GF-D8 (cell line): ENCODE measurements around the gene PEX1.
A peak's percentile ranks its signal among the peaks of the same experiment; 100 is the strongest.
"Not testable (repeated sequence)": the region's sequence is repeated elsewhere in the genome, so short reads cannot be mapped to it uniquely, and the experiment has no call there.

Experiments
- DNase-seq: peaks from one replicate; lab custom pipeline; 2025; lab: John Stamatoyannopoulos, UW

Gene PEX1

DNA sequence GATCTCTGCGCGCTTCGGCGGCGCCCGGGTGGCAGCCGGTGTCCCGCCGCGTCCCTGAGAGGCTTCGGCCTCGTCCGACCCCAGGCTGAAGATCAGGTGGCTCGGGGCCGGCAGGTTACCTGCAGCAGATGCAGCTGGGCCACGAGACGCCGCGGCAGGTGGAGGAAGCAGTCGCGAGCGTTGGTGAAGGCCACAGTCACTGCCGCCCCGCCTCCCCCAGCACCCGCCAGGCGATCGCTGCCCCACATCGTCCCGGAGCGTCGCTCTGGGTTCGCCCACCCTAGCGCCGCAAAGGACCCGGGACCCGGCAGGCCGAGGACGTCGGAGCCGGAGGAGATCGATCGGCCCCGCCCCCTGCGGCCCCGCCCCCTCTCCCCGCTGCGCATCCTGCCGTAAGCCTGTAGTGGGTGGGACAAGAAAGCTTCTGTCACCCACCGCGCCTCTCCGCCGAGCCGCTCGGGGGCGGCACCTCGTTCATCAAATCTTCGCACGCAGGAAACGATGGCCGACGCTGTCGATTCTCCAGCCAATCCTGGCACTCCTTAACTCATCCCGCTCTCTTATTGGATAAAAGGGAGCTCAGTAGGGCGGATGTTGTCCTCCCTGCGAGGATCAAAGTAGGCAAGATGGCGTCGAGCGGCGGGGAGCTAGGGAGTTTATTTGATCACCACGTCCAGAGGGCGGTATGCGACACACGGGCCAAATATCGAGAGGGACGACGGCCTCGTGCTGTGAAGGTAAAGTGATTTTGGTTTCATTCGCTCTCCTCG lies at the start of gene PEX1, which contains the start of gene RBM48:
PEX1 (minus strand) TSS at position 333 of the 770 bp plus-strand sequence; CDS start at position 248, 85 bp downstream.
RBM48 (plus strand) TSS at position 608 of the 770 bp plus-strand sequence; CDS start at position 627, 19 bp downstream.
- peak; percentile 99 for DNase-seq

DNA sequence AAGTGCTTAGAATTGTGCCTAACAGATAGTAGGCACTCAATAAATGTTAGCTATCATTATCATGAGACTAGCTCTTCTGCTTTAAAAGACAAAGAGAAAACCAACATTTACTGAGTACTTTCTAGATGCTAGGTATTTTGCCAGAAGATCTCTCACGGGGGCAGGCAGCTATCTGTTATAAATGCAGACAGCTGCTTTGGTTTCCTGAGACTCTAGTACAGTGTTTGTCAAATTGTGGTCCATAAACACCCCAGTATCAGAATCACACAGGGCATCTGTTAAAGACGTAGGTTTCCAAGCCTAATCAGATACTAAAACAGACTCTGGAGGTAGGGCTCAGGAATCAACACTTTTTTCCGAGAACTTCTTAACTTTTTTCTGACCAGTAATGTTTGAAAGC lies 48.0 kb upstream of the PEX1 start:
- DNase-seq, result no peak

DNA sequence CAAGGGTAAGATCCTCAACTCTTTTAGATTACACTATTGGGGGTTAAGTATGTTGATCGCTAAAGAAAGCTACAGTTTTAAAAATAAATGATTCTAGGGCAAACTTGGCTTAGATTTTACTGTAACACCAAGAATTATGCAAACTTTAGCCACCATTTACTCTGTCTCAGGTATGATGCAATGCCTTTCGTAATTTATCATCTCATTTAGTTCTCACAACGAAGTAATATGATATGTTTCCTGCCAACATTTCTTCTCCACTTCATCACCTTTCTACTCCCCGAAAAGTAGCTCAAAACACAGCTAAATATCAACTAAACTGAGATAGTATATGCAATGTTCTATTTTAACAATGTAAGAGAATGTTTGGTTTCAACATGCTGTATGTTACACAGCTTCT lies 40.8 kb upstream of the PEX1 start:
- DNase-seq, result peak; percentile 38

DNA sequence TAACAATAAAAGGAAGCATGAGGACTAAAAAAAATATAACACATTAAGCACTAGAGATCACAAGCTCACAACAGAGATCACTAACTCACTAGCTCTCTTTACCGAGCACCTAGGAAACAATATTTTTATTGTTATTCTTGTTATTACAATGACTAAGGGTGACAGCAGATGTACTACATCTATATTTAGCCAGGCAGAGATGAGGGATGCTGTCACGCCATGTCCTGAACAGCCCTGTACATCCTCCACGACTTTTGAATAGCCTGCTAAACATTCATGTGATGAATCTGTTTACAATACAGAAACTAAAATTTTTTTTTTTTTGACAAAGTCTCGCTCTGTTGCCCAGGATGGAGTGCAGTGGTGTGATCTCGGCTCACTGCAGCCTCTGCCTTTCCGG lies 39.1 kb upstream of the PEX1 start:
- no peak for DNase-seq

DNA sequence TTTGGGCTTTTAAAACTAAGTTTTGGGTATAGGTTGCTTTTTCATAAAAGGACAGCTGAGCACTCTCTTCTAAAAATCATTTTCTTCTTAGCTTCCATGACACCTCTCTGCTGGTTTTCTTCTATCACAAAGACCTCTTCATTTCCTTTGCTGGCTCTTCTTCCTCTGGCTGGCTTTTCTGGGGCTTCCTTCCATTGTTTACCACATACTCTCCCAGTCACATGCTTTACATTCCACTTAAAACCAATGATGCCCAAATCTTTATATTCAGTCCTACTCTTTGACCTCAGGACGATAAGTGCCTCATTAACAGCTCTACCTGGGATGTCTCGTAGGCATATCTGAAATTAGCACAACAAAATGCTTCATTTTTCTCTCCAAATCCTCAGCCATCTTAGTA lies 35.0 kb upstream of the PEX1 start:
- DNase-seq, result no peak

DNA sequence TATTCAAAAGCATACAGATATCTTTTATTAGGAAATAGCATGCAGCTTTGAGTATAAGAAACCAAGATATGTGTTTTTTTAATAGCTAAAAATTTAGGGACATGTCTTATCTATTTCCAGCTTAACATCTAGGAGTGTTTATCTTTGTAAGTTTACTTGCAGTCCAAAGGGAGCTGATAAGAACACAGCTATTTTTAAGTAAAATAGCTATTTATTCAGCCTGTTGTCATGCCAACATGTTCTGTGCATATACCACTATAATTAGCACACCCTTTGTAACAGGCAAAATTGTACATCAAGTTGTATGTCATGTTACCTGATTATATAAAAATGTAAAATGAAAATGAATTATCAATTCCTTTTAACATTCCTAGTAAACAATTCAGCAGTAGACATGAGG lies 32.3 kb upstream of the PEX1 start:
- DNase-seq, result no peak

DNA sequence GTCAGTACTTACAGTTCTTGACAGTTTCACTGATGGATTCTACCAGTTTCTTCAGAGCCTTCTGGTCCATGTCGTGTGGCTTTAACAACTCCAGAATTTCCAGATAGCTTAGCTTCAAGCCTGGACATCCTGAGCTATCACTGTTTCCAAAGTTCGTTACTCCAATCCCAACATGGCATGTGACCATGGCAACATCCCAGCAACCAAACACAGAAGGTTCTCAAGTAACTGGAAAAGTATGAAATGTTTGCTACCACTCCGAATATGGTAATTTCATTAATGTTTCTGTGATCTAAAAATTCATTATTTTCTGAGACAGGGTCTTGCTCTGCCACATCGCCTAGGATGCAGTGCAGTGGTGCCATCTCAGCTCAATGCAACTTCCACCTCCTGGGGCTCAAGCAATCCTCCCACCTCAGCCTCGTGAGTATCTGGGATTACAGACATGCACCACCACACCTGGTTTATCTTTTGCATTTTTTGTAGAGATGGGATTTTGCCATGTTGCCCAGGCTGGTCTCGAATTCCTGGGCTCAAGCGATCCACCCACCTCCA lies 29.6 kb upstream of the PEX1 start:
- no peak for DNase-seq

DNA sequence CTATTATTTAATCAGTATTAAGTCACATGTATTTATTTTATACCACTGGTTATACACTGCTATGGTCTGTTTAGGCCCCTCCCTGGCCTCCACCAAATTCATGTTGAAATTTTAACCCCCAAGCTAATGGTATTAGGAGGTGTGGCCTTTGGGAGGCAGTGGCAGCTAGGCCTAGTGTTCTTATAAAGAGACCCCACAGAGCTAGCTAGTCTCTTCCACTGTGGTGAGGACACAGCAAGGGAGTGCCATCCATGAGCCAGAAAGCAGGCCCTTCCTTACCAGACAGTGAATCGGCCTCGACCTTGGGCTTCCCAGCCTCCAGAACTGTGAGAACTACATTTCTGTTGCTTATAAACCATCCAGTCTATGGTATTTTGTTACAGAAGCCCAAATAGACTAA lies 28.9 kb upstream of the PEX1 start:
- DNase-seq, result no peak

DNA sequence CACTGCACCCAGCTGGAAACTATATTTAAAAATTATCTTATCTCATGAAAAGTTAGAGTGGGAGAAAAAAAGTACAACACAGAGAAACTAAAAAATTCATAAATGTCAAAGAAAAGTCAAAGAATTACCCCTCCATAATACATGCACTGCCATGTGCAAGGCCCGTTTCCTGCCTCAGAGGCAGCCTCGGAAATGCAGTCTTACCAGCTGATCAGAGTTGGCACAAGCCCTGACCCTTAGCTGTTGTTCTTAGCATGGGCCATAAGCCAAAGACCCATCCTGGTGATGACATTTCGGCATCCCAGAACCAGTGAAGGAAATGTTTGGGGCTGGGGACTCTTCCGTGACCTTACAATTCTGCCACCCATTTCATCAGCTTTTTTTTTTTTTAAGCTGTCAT lies 21.9 kb upstream of the PEX1 start:
- DNase-seq, result no peak

DNA sequence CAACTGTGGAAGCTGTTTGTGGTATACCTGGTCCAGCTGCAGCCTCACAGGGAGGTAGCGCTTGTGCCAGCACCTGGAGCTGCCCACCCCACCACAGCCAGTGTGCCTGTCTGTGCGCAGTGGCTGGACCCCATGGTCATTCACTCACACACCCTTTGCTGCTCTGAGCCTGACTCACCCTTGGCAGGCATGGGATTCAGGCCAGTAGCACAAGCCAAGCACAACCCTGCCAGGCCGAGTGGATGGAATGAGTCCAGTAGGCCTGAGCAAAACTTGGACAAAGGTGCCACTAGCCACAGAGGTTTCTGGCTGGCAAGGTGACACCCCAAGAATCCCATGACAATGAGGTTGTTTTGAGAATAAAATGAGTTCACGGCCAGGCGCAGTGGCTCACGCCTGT lies 19.3 kb upstream of the PEX1 start:
- DNase-seq, result no peak

DNA sequence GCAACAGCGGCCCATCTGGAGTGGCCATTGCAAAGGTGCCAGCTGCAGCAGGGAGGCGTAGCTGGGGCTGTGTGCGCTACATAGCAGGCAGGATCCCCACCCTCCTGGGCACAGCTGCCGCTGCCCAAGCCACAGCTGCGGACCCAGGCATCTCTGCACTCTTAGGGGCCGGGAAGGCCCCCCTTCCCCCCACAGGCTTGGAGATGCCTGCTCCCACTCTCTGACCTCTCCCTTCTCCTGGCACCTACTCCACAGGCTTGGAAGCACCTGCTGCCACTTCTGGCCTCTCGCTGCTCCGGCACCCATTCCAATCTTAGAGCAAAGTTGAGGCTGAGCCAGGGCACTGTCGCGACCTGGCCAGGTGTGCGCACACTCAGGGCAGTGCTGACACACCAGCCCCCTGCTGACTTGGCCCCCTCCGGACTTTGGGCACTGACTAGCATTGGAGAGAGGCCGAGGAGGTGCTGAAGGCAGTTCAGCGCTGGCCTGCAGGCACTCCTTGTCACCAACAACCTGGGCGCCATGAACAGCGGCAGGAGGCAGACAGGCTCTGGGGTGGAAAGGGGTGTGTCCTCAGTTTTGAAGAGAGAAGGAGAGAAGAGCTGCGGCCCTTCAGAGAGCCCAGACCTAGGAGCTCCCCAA lies 18.7 kb upstream of the PEX1 start:
- no peak for DNase-seq

DNA sequence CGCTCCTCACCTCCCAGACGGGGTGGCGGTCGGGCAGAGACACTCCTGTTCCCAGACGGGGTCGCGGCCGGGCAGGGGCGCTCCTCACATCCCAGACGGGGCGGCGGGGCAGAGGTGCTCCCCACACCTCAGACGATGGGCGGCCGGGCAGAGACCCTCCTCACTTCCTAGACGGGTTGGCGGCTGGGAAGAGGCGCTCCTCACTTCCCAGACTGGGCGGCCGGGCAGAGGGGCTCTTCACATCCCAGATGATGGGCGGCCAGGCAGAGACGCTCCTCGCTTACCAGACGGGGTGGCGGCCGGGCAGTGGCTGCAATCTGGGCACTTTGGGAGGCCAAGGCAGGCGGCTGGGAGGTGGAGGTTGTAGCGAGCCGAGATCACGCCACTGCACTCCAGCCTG lies 16.8 kb upstream of the PEX1 start:
- DNase-seq, result not testable (repeated sequence)

DNA sequence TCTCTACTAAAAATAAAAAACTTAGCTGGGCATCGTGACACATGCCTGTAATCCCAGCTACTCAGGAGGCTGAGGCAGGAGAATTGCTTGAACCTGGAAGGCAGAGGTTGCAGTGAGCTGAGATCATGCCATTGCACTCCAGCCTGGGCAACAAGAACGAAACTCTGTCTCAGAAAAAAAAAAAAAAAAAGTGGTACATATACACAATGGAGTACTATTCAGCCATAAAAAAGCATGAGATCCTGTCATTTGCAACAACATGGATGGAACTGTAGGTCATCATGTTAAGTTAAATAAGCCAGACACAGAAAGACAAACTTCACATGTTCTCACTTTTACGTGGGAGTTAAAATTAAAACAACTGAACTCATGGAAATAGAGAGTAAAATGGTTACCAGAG lies 15.2 kb upstream of the PEX1 start:
- not testable (repeated sequence) for DNase-seq

DNA sequence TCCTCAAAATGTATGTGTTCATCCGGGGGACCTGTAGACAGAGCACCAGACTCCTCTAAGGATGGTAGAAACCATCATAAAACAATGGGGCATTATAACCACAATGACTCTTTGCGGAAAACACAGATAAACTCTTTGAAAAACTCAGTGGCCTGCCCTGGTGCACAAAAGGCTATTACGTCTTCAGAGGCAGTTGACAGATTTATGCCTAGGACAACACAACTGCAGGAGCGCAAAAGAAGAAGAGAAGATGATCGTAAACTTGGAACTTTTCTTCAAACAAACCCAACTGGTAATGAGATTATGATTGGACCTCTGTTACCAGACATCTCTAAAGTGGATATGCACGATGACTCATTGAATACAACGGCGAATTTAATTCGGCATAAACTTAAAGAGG lies 6.3 kb upstream of the PEX1 start:
- DNase-seq, result no peak

DNA sequence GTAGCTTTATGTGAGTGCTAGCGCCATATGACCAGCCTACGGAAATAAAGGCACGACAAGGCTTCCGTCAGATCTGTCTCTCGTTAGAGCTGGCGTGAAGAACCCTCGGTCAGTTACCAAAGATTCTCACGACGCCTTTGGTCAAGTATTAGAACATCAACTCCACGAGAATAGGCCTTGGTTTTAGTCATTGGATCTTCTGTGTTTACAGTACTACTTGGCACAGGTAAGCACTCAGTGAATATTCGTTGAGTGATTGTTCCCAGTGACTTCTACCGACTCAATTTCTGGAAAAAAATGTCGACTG lies 591 bp upstream of the PEX1 start:
- DNase-seq, result no peak

DNA sequence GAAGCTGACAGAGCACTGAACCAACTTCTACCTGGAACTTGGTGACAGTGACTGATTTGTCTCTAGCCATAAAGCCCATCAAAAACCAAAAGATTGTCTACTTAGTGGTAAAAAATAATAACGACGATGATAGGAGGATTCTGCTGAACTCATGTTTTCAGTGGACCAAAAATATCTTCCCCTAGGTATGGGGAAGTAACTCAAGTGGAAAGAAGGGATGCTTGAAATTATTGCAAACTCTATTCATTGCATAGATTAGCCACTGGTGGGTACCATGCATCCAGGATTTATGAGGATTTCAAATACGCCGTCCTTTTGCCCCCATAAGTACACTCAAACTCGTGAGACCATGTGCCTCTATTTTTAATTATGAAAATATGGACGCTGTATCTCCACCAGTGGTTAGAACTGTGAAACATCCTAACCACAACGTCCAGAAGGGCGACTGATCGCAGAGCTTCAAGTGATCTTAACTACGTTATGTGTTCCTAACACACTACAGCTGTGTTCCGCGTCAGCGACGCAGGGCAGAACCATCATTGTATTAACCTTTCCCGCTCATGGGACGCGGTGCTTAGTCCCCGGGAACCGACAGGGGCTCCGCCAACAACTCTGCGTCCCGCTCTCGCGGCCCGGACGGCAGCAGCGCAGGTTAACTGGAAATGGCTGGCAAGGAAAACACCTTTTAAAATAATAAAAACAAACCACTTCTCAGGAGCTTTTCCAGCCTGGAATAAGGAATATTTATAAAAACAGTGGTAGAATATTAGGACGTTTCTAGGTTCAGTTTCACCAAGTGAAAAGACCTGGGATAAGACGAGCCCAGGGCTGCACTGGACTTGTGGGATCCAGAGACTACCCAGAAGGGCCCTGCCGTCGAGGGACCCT lies 776 bp downstream of the PEX1 start:
- peak; percentile 30 for DNase-seq

DNA sequence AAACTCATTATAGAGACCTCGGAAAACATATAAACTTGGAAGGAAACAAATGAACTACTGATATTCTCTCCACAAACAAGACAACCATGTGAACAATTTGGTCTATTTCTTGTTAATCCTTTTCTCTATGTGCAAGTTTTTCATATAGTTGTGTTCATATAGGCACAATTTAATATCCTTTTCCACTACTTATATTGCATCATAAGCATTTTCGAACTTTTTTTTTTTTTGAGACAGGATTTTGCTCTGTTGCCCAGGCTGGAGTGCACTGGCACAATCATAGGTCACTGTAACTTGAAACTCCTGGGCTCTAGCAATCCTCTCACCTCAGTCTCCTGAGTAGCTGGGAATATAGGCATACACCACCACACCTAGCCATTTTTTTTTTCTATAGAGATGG lies 5.2 kb downstream of the PEX1 start:
- no peak for DNase-seq

DNA sequence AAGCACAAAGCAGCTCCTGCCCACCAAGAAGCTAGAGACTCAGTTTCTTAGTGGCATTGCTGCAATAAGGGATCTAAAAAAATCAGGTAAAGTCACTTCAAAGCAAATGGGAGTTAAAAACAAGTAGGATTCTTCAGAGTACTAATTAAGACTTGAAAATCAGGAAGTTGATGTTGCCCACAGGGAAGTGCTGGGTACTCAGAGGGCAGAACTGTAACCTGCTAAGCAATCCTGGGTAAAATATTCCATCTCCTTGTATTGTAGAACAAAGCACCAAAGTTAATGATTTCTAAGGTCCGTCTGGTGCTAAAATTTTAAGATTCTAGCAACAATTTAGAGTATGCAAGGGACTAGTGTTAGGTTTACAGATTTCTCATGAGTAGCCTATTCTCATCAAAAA lies 8.3 kb downstream of the PEX1 start:
- DNase-seq, result peak; percentile 37

DNA sequence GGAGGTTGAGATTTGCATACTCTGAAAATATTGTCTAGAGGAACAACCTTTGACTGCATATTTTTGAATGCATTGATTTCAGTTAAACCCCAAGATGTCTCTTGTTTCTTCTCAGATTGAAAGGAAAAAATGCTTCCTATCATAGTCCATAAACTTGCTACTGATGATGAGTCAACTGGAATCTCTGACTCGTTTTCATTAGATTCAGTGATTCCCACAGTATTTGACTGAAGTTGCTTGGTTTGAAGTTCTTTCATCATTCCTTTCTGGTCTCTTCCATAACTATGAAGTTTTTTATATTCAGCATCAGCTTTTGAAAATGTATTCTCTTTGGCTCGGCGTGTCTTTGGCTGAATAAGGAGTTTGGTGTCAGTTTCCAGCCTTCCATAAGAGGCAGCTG lies 10.7 kb downstream of the PEX1 start:
- no peak for DNase-seq

DNA sequence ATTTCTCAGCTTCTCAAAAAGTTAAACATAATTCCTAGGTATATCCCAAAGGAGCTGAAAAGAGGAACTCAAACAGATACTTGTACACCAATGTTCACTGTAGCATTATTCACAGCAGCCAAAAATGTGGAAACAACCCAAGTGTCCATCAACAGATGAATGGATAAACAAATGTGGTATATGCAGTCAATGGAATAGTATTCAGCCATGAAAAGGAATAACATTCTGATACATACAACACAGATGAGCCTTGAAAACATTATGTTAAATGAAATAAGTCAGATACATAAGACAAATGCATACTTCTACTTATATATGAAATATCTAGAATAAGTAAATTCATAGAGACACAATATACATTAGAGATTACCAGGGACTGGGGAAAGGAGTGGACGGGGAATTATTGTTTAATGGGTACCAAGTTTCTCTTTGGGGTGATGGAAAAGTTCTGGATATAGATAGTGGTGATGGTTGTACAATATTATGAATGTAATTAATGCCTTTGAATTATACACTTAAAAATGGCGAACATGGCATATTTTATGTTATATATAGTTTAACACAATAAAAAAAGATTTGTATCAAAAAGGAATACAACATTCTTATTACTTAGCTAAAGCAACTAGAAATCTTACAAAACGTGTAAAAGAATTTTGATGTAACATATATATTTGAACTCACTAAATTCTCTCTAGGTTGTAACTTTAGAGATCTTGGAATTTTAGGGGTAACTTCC lies 15.0 kb downstream of the PEX1 start:
- no peak for DNase-seq

DNA sequence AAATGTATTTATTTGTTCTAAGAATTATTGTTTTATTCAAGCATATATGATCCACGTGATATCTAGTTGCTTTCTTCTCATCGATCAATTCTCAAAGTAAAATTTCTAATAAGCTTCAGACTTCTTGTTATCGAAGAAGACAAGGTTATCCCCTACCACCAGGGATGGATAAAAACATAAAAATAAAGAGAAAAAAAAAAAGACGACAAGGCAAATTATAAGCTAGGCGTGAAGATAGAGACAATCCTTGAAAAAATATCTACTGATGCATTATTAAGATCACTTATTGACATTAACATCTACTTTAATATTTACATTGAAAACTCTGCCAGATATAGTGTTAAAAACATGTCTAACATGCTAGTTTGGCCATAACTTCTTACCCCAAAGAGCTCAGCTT lies 19.4 kb downstream of the PEX1 start:
- no peak for DNase-seq

DNA sequence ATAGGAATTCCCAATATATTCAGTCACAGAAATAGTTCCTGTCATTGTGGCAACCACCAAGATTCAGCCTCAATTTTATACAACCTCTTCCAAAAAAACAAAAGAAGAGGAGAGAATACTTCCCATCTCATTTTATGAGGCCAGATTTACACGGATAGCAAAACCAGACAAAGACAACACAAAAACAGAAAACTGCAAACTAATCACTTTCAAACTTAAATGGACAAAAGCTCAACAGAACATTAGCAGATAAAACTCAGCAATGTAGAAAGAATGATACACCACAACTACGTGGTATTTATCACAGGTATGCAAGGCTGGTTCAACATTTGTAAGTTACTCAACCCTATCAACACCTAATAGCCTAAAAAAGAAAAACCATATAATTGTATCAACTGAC lies 22.0 kb downstream of the PEX1 start:
- no peak for DNase-seq
